GM18907 (cell line): ENCODE data around the gene LRRC71.

Source experiments
- ATAC-seq: cut with Tn5 transposase; IDR thresholded peaks from one replicate; pipeline ENCODE4 v1.9.1; 2021; ENCODE audit warnings: mild to moderate bottlenecking, moderate library complexity; ENCODE audit not compliant: unreplicated experiment

Gene LRRC71

DNA sequence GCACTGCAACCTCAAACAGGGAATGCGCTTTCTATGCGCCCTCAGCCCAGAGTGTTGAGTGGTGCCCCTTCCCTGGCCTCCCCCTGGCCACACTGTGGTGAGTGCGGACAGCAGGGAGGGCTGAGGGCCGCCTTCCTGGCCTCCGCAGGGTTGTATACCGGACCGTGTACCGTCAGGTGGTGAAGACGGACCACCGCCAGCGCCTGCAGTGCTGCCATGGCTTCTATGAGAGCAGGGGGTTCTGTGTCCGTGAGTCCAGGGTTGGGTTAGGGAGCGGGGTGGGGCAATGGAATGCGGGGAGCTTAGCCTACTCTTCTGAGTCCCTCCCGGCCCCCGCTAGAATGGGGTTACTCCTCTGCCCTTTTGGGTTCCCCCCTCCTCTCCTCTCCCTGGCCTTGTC, 15.3 kb upstream of the LRRC71 start:
- no peak for ATAC-seq

DNA sequence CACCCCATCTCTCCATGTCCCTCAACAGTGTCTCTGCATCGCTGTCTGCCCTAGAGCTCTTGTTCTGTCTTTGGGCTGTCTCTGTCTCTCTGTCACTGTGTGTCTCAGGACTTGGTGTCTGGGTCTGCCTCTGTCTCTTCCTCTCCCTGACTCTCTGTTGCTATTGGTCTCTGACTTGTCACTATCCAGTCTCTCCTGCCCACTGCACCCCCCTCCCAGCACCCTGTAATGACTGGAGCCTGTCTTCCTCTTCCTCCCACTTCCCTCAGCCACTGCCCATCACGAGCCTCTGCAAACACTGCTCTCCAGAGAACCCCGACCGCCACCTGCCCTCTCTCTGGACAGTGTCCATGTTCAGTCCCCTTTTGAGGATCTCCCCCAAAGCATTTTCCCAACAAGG, 14.8 kb upstream of the LRRC71 start:
- ATAC-seq = no peak

GRCh38 chr1:156906206-156906906, 14.1 kb upstream of the LRRC71 start:
- no peak for ATAC-seq

DNA sequence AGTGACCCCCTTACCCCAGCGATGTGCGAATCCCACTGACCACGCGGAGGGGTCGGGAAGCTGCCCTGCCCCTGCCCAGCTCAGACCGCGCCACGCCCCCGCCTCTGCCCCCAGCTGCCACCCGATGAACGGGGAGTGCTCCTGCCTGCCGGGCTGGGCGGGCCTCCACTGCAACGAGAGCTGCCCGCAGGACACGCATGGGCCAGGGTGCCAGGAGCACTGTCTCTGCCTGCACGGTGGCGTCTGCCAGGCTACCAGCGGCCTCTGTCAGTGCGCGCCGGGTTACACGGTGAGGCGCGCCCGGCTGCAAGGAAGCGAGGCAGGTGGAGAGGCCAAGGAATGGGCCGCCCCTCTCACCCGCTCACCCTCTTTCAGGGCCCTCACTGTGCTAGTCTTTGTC, 11.9 kb upstream of the LRRC71 start:
- no peak for ATAC-seq

GRCh38 chr1:156908955-156909354, 11.5 kb upstream of the LRRC71 start:
- no peak for ATAC-seq

GRCh38 chr1:156909671-156910070, 10.8 kb upstream of the LRRC71 start:
- ATAC-seq = no peak

- ATAC-seq = no peak
These were observed 10.1 kb upstream of the LRRC71 start for GRCh38 chr1:156910309-156910782.

DNA sequence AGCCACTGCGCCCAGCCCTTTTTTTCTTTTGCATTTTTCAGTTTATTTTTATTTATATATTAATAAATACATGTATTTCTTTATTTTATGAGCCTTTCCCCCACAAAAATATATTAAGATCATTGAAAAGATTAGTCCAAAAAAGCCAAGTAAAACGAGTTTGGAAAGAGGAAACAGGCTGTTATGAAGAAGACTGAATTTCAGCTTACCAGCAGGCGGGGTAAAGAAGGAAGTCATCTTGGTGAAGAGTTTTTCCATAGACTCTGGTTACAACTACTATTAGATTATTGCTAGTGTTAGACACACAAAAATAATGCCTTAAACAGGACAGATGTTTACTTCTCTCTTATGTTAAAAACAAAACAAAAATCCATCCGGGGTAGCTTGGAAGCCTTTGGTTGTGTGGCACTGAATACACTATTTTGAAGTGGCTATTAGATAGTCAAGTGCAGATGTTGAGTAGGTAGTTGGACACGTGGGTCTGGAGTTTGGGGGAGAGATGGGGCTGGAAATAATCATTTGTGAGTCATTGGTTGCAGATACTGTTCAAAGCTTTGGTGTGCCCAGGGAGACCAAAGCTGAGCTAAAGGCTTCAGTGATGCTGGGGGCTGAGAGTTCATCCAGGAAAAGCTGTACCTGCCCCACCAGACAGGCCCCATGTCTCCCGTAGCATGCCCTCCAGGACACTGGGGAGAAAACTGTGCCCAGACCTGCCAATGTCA, 8.7 kb upstream of the LRRC71 start:
- ATAC-seq = no peak

DNA sequence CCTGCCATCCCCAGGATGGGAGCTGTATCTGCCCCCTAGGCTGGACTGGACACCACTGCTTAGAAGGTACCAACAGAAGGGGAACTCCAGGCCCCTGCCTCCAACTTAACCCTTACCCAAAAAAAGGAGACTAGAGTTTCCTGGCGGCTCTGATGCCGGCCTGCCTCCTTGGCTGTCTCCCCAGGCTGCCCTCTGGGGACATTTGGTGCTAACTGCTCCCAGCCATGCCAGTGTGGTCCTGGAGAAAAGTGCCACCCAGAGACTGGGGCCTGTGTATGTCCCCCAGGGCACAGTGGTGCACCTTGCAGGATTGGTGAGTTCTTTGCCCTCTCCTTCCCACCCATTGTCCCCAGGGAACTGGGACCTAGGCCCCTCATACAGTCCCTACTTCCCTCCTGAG, 8.1 kb upstream of the LRRC71 start:
- no peak for ATAC-seq

DNA sequence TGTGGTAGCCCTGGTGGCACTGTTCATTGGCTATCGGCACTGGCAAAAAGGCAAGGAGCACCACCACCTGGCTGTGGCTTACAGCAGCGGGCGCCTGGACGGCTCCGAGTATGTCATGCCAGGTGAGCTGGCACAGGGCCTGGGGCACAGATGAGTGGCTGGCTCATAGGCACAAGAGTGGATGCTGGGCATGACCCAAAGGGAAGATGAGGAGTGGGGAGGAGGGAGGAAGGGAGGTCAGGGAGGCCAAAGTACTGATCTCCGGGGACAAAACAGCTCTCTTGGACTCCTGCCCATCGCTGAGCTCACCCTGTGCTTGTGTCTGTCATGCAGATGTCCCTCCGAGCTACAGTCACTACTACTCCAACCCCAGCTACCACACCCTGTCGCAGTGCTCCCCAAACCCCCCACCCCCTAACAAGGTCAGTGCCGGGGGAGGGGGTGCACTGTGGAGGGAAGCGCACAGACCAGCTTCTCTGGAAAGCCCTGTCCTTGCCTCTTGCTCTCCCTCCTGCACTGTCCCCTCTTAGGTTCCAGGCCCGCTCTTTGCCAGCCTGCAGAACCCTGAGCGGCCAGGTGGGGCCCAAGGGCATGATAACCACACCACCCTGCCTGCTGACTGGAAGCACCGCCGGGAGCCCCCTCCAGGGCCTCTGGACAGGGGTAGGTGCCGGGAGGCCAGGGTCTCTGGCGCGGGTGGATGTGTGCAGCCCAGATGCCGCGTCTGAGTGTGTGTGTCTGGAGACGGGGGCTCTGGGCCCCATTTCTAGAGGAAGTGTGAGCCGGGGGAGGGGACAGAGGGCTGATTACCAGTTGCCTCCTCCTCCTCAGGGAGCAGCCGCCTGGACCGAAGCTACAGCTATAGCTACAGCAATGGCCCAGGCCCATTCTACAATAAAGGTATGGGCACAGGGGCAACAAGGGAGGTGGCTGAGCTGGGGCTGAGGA, 7.3 kb upstream of the LRRC71 start:
- no peak for ATAC-seq

DNA sequence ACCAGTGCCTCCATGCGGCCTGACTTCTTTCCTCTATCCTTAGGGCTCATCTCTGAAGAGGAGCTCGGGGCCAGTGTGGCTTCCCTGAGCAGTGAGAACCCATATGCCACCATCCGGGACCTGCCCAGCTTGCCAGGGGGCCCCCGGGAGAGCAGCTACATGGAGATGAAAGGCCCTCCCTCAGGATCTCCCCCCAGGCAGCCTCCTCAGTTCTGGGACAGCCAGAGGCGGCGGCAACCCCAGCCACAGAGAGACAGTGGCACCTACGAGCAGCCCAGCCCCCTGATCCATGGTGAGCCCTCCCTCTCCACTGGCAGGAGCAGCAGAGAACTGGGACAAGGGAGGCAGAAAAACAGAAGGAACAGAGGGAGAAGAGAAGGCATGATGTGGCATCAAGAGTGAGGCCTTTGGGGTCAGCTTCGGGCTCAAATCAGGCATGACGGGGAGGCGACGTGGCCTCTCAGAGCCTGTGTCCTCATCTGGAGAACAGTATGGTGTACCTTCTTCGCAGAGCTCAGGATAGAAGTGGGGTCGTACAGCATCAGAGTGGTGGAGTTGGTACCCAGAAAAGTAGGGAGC, 6.5 kb upstream of the LRRC71 start:
- no peak for ATAC-seq

GRCh38 chr1:156914440-156914856, 6.0 kb upstream of the LRRC71 start:
- no peak for ATAC-seq

DNA sequence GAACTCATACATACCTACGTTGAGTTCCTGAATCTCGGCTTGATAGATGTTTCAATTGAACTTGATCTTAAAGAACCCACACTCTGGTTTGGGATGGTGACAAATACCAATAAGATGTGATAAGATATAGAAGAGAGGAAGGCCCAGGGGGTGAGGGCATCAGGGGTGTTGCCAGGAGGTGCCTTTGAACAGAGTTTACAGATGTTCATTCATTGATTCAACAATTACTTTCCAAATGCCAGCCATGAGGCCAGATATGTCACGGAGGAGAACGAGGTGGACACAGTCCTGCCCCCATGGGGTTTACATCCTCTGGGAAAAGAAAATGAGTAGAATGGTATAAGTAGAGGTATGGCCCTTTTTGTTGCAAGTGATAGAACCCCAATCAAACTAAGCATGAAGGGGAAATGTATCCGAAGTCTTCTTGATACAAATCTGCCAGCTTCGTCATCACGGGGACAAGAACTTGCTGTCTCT, 659 bp downstream of the LRRC71 start:
- no peak for ATAC-seq

DNA sequence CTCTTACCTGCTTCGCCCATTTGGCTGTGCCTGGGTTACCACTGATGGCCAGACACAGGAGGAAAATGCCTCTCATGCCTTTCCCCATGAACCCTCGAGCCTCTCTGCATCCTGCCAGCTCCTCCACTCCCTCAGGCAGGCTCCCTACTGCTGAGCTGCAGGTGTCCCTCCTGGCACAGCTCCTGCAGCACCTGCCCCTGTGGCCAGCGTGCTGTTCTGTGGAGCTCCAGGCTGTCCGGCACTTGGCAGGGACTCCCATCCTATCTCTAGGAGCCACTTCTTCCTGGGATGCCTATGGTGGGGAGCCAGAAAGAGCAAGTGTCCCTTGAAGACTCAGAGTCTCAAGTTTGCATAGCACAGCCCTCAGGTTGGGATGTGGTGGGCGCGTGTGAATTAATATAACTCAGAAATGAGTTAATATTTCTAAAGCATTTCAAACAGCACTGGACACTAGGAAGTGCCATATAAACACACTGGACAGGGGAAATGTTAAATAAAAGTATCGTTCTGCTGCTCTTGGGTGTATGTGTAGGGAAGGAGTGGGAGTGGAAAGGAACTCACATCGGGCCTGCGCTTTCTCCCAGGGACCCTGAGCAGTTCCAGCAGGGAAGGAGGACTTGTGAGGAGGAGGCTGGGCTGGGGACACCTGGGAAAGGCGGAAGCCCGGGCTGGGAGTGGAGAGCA, 2.7 kb downstream of the LRRC71 start:
- no peak for ATAC-seq

DNA sequence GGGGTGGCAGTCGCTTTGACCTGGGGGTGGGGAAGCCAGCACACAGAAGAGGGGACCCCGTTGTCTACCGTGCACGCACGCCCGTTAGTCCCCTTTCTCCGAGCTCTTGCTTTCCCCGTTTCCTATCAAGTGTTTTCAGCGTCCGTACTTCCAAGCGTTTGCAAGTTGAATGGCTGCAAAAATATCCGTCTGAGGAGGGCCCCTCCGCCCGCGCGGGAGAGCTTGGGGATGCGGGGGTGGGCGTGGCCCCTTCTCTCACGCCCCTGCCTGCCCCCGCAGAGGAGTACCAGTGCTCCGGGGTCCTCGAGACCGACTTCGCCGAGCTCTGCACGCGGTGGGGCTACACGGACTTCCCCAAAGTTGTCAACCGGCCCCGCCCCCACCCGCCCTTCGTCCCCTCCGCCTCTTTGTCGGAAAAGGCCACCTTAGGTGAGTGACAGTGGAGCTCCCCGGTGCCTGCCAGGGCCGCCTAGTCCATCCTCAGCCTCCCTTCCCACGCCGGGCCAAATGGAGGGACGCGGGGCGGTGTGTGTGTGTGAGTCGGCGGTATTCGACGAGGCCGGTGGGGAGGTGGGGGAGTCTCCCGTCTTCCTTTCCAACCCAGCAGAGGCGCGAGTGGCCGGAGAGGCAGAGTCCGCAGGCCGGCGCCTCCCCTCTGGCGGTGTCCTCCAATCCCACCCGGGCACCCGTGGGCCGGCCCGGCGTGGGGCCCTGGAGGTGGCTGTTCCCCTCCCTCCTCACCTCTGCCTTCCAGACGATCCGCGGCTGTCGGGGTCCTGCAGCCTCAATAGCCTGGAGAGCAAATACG, 3.4 kb downstream of the LRRC71 start:
- ATAC-seq = no peak

DNA sequence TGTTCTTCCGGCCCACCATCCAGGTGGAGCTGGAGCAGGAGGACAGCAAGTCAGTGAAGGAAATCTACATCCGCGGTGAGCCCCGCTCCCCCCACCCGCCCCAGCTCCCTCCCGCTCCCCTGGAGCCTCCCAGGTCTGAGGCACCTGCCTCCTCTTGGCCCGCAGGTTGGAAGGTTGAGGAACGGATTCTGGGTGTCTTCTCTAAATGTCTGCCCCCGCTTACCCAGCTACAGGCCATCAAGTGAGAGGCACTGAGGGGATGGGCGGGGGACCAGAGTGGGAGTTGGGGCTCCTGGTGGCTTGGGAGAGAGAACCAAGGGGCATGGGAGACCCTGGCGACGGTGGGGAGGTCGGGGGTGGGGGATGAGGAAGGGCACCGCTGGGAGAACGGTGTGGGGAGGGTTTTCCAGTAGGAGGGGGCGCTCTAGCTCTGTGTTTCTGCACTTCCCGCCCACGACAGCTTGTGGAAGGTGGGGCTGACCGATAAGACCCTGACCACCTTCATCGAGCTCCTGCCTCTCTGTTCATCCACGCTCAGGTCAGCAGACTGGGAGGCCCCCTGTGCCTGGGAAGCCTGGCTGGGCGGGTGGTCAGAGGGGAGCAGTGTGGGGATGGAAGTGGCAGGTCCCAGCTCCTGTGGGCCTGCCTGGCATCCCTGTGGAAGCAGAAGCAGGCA, 4.2 kb downstream of the LRRC71 start:
- no peak for ATAC-seq

DNA sequence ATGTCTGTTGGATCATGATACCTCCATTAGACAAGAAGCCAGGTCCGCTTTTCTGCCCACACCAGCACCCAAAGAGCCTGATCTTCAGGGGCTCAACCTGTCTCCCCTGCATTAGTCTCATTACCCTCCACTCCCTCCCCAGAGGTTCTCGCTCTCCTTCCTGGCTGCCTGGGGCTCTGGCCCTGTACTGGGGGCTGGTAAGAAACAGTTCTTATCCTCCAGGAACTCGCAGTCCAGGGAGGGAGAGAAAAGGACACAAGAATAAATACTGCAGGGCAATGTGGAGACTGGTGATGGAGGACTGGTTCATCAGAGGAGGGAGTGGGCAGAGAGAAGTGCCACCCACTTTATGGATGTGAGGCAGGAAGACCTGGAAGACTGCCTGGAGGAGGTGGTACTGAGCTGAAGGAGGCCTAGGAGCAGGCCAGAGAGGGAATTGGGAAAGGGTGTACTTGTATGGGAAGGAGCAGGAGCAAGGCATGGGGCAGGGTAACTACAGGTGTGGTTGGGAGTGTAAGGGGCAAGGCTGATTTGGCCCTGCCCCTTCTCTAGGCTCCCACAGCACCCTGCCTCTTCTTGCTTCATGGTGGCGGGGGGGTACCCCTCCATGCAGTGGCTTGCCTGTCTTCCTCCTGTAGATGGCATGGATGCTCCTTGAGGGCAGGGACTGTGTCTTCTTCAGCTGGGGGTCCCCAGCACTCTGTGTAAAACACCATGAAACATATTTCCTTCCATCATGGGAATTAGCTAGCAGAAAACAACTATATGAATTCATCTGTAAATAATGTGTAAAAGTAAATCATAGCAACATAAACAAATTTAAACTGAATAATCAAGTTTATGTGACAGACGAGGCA, 5.0 kb downstream of the LRRC71 start:
- no peak for ATAC-seq

DNA sequence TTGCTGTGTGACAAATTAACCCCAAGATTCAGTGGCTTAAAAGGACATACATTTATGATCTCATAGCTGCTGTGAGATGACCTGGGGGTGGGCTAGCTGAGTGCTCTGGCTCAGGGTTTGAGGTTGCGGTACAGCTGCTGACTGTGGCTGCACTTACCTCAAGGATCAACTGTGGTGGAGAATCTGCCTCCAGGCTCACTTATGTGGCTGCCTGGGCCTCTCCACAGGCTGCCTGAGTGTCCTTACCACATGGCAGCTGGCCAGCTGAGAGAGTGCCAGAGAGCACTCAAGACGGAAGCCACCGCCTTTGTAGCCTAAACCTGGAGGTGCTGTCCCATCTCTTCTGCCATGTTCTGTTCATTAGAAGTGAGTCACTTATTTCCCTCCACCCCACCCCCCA, 5.7 kb downstream of the LRRC71 start:
- no peak for ATAC-seq
